ENCODE results near the gene SS18L1. TPM values are rescaled to one million over a fixed set of nuclear protein-coding genes. Genes with fewer than 3 reads are reported as not detected.

SS18L1 gene
- total RNA-seq, 1 donor, result 58.2 TPM

- no peak for DNase-seq (ENCODE audit: low read depth in 2 of 3, low spot score in 2 of 3)
Observed at GRCh38 chr20:62208795-62209755, 65.5 kb downstream of the SS18L1 start.

GRCh38 chr20:62209850-62210495, 66.4 kb downstream of the SS18L1 start:
- DNase-seq (ENCODE audit: low read depth in 2 of 3, low spot score in 2 of 3), result no peak

DNA sequence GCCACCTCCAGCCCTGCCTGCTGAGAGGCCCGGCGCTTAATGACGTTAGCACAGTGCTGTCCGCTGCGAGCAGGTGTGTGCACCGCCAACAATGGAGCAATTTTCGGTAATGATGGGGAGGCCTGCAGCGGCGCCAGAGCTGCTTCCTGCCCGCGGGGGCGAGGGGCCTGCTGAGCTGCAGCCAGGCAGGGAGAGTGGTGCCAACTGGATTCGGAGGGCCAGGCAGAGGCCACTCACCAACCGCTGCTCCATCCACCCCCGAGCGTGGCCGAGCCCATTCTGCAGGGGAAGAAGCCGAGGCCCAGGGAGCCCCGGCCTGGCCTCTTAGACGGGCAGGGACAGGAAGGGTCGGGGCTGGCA, 66.9 kb downstream of the SS18L1 start:
- DNase-seq (ENCODE audit: low read depth in 2 of 3, low spot score in 2 of 3), result no peak

- no peak for DNase-seq (ENCODE audit: low read depth in 2 of 3, low spot score in 2 of 3)
Observed at GRCh38 chr20:62211216-62211615, 67.6 kb downstream of the SS18L1 start.

GRCh38 chr20:62211769-62212288, 68.3 kb downstream of the SS18L1 start:
- no peak for DNase-seq (ENCODE audit: low read depth in 2 of 3, low spot score in 2 of 3)

- DNase-seq (ENCODE audit: low read depth in 2 of 3, low spot score in 2 of 3), result no peak
Observed at GRCh38 chr20:62212299-62212698, 68.7 kb downstream of the SS18L1 start.

DNA sequence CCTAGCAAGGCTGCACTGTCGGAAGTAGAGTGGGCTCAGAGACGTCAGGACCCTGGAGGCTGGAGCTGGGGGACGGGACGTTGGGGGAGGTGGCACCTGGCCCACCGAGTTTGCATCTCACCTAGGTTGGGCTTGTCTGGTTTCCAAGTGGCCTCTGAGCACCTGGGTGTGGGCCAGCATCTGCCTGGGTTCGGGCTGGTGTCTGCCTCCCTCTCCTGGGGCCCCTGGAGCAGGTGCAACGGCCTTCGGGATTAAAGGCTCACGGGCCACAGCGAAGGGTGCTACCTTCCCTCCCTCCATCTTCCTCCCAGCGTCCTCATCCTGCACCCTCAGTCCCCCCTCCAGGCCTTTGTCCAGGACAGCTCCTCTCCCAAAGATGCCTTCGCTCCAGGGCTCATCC, 70.5 kb downstream of the SS18L1 start:
- no peak for DNase-seq (ENCODE audit: low read depth in 2 of 3, low spot score in 2 of 3)

DNA sequence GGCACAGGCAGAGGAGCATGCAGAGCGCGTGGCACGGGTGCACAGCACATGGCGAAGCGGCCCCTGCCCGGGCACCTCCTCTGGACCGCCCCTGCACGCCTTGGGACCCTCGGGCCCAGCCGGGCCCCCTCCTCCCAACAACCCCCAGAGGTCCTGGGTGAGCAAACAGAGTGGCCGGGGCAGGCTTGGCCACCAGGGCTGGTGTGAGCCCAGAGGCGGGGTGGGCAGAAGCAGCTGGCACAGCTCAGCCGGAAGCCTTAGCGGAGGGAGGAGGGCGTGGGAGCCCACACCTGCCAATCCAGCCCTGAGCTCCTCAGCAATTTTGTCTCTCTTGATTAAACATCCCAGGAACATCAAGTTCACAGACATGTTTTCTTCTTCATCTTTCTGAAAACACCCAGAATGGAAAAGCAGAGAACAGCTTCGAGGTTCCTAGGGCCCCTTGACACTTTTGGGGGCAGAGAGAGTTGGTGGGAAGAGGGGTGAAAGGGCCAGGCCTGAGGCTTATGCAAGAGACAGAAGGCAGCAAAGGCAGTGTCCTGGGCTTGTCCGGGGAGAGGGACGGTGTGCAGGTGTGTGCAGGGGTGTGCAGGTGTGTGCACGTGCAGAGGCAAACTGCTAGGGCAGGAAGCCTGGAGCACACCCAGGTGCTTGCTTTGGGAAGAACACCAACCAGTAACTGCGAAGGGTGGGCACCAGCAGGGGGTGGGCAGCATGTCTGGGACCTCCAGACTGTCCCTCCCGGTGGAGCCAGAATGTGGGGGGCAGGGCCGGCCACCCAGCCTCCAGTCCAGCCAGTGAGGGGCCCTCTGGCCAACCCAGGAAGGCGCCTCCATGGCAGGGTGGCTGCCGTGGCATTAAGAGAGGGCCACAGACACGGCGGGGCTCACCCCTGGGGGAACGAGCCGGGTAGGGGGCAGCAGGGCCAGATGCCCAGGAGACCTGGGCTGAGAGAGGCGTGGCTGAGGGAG, 71.7 kb downstream of the SS18L1 start:
- no peak for DNase-seq (ENCODE audit: low read depth in 2 of 3, low spot score in 2 of 3)

DNA sequence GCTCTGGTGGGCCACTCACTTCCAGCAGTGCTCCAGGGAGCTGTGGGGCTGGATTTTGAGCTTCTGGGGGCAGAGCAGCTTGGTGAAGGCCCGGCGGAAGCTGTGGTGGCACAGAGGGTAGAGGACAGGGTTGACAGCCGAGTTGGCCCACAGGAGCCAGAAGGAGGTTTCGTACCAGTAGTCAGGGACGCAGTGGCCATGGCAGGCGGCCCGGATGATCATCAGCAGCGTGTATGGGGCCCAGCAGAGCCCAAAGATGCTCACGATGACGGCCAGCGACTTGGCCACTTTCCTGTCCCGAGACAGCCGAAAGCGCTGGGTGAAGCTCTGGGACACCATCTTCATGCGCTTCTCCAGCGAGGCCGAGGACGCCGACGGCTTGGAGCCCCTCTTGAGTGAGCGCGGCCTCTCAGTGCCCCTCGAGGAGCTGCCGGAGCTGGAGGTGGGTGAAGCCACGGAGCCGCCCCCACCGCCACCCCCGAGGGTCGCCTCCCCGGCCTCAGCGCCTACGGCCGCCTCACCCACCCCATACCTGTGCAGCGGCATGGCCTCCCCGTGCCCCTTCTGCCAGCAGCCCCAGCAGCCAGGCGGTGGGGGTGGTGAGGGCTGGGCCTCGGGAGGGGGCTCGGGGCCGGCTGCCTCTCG, 72.5 kb downstream of the SS18L1 start:
- DNase-seq (ENCODE audit: low read depth in 2 of 3, low spot score in 2 of 3), result no peak

DNA sequence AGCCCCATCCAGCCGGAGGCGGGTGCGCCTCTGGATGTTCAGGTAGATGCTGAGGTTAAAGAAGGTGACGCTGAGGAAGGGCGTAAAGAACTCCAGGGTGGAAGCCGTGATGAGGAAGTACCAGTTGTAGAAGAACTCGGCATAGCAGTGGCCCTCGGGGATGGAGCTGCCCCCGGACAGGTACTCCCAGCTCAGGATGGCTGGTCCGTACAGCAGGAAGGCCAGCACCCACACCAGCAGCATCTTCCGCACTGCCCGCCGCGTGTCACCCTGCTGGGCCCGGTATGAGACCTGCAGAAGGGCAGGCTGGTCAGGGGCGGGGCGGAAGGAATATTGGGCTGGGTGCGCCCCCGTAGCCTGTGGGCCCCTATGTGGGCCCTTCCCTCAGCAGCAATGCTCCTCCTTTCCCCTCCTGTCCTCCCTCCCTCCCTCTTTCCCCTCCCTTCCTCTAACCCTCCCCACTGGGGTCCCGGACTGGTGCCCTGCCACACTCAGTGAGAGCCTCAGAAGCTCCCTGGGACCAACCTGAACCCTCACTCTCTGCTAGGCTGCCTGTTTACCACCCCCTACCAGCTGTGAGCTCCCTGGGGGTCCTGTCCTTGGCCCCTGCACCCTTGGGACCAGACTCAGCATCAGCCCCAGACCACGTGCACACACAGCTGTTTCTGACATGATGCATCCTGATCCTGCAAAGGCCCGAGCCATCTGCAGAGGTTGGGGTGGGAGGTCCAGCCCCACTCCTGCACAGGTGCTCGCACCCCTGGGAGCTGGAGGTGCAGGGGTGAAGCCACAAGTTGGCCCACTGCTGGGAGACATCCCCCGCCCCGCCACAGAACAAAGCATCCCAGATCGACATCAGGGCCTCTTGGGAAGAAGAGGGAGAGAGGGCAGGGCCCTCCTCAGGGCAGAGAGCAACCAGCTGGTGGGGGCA, 73.3 kb downstream of the SS18L1 start:
- no peak for DNase-seq (ENCODE audit: low read depth in 2 of 3, low spot score in 2 of 3)

DNA sequence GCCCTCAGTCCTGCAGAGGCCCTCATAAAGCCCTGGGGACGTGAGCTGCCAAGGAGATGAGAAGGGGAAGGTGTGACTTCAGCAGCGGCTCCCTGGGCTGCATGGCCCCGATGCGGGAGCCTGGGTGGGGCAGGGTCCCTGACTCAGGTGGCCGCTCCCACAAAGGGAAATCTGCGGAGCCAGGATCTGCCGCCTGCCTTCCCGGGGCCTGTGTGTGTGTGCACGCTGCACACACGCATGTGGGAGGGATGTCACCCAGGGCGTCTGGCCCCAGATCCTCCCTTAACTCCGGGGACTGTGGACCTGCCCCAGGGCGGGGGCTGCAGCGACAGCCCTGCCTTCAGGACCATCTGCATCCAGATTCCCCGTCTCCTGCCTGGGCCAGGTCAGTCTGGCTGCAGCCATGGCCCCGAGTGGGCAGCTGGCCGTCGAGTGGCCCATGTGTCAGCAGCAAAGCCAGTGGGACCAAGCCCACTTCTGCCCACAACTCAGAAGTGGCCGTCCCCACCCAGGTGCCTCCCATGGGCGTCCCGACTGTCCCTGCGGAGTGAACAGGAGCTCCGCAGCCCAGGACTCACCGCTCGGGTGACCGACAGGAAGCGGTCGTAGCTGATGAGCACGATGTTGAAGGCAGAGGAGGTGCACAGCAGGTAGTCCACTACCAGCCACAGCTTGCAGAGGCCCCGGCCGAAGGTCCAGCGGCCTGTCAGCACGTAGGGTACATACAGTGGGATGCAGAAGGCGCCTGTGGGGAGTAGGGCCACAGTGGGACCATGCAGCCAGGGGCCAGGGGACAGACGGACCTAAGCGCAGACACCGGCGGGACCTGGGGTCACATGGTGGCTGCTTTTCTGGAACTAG, 74.6 kb downstream of the SS18L1 start:
- no peak for DNase-seq (ENCODE audit: low read depth in 2 of 3, low spot score in 2 of 3)

- no peak for DNase-seq (ENCODE audit: low read depth in 2 of 3, low spot score in 2 of 3)
Observed at GRCh38 chr20:62219101-62219991, 75.8 kb downstream of the SS18L1 start.

DNA sequence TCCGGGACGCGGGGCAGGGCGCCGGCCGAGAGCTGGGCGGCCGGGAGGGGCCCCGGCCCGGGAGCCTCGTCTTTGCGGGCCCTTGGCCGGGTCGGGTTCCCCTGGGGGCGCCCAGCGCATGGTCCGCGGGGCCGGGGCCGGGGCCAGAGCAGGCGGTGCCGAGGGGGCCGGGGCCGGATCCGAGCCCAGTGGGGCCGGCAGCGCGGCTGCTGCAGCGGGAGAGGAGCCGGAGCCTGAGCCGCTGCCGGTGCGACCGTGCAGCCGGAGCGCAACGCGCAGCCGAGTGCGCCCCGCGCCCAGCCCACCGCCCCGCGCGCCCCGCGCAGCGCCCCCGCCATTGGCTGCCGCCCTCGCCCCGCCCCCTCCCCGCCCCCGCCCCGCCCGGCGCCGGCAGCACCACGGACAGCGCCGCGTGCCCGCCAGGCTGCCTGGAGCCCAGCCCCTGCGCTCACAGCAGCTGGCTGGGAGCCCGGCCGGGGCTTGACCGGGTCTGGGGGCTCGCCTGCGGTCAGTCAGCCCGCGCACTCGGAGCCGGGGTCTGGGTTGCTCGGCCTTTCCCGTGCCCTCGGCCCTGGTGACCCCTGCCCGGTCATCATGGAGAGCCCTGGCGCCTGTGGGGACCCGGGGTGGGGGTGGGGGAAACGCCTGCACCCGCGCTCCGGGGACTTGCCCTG, 76.6 kb downstream of the SS18L1 start, which contains the start of gene HRH3:
HRH3 (minus strand) TSS at position 287 of the 674 bp plus-strand sequence. CDS start 308 bp downstream, outside the sequence.
- DNase-seq (ENCODE audit: low read depth in 2 of 3, low spot score in 2 of 3), result peak in 2 of 3 donors; percentile 30 to 56

- DNase-seq (ENCODE audit: low read depth in 2 of 3, low spot score in 2 of 3), result peak in 2 of 3 donors; percentile 37 to 47
Observed at GRCh38 chr20:62220666-62221568, 77.3 kb downstream of the SS18L1 start.

DNA sequence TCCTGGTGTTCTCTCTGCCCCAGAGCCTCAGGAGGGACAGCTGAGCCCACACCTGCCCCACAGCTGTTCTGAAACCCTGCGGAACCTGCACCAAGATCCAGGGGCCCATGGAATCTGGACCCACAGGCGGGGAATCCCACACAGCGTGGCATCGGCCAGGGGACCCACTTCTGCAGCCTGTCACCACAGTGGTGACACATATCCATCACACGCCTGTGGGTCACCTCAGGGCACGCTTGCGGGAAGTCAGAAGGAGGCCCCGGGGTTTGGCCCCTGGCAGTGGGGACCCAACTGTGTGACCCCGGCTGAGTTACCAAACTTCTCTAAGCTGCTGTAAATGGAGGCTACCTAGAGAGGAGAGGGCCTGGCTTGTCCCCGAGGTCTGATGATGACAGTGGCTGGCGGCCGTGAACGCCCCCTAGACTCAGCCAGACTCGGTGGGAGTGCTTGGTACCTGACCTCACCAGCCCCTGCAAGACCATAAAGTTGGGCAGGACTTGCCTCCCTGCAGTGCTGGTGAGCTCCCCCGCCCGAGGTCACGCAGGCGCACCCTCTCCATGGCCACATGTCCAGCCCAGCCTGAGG, 78.8 kb downstream of the SS18L1 start:
- no peak for DNase-seq (ENCODE audit: low read depth in 2 of 3, low spot score in 2 of 3)
